ENCODE measurements around the gene LRRC75A. TPM values are rescaled to one million over a fixed set of nuclear protein-coding genes. Genes with fewer than 3 reads are reported as not detected.
A peak's percentile ranks its signal among the peaks of the same experiment; 100 is the strongest.

LRRC75A gene
- total and polyA plus RNA-seq, 2 of the 13 experiments (the other 11 are each of a cell fraction or from before 2014, with no cell fraction given): 0.03 TPM; not detected in 1

DNA sequence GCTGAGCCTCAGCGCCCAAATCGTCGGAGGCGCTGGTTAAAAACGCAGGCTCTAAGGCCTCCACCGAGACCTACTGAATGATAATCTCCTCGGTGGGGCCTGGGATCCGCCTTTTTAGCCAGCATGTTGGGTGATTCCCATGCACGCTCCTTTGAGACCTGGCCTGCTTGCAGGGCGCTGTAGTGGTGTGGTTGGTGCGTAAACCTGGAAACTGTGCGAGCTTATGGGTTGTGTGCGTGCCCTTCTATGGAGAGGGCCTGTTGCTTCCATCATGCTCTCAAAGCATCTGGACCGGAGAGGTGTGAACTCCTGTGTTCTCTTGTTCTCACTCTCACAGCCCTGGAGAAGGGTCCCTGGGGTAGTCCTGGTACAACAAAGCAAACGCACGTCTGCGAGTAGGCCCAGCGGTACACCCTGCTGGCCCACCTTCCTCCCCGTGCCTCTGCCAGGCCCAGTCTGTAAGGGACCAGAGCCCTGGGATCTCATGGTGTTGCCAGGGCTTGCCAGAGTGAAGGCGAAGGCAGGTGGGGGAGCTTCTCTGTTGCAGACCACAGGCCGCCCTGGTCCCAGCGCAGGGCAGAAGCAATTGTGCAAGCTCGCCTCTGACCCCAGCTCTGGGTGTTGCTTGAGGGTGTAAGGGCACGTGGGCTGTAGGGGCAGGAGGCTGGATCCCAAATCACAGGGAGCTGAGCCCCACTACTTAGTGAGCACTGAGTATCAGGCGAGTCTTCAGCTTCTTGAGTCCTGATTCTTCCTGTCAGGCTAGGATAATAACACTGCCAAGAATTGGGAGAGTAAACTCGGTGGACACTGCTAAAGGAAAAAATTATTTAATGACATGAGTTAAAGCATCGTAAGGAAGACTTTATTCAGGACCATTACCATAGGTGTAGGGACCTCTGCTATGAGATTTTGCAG is 879 bp upstream of the LRRC75A start:
- ATAC-seq (no peak), DNase-seq (ENCODE audit: low spot score) (no peak), FAIRE-seq (no peak)
- POLR2A ChIA-PET: no interaction called here
- no peak overlapping the region for H3K27ac ChIP-seq (ENCODE audit: extremely low read length, insufficient read depth, low read length)
- TF ChIP-seq JUN (CRISPR knock-in tag; IDR thresholded peaks at IDR 0.05): no peak
- TF ChIP-seq, protein P1, sequence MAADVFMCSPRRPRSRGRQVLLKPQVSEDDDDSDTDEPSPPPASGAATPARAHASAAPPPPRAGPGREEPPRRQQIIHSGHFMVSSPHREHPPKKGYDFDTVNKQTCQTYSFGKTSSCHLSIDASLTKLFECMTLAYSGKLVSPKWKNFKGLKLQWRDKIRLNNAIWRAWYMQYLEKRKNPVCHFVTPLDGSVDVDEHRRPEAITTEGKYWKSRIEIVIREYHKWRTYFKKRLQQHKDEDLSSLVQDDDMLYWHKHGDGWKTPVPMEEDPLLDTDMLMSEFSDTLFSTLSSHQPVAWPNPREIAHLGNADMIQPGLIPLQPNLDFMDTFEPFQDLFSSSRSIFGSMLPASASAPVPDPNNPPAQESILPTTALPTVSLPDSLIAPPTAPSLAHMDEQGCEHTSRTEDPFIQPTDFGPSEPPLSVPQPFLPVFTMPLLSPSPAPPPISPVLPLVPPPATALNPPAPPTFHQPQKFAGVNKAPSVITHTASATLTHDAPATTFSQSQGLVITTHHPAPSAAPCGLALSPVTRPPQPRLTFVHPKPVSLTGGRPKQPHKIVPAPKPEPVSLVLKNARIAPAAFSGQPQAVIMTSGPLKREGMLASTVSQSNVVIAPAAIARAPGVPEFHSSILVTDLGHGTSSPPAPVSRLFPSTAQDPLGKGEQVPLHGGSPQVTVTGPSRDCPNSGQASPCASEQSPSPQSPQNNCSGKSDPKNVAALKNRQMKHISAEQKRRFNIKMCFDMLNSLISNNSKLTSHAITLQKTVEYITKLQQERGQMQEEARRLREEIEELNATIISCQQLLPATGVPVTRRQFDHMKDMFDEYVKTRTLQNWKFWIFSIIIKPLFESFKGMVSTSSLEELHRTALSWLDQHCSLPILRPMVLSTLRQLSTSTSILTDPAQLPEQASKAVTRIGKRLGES (CRISPR knock-in tag; IDR thresholded peaks at IDR 0.05; ENCODE audit: borderline replicate concordance): no peak
- no peak for TF ChIP-seq CHD4 (IDR thresholded peaks at IDR 0.05; ENCODE audit: borderline replicate concordance, low read length)
- no peak for TF ChIP-seq ZNF331 (CRISPR knock-in tag; IDR thresholded peaks at IDR 0.05)
- no peak for TF ChIP-seq RARA (CRISPR knock-in tag; IDR thresholded peaks at IDR 0.05)
- TF ChIP-seq PHF8 (CRISPR knock-in tag; IDR thresholded peaks at IDR 0.05): no peak
- TF ChIP-seq TEAD3 (CRISPR knock-in tag; optimal IDR thresholded peaks at IDR 0.05; ENCODE audit: borderline replicate concordance): no peak
- TF ChIP-seq ZNF605 (CRISPR knock-in tag; IDR thresholded peaks at IDR 0.05): no peak
- H3K4me3 ChIP-seq (replicated peaks in 1 of 3; ENCODE audit: insufficient read depth in 1 of 3, low read depth in 2 of 3, low read length in 3 of 3): peak overlapping the region in 2 of 3 experiments; percentile 16 to 55; a peak in 2 of 6 replicates
- CTCF ChIA-PET (ENCODE audit: low intra/inter-chr PET ratio, low total read pairs): no interaction called here
- no peaks in the 10 kb centered on the region for H3K9me3 ChIP-seq (ENCODE audit: low read length)
- 80% methylated on average over 20 of the region's 27 CpGs for WGBS (ENCODE audit: low lambda C conversion rate)
- no peaks in the 10 kb centered on the region for H3K79me2 ChIP-seq (ENCODE audit: insufficient read depth, low read length)
- H3K27me3 ChIP-seq (ENCODE audit: control insufficient read depth in 1 of 2, insufficient read depth in 2 of 2, low read length in 2 of 2): peaks cover 14 to 61% of the 10 kb centered on the region in 2 experiments; a peak in 3 of 5 replicates
- BruUV-seq (replicated peaks): no TSS peak
- in situ Hi-C loops (cut with HindIII; ENCODE audit: extremely low pct_ligation_motif_present, low pct_unique_long_range_greater_than_20kb) (no loop called here), intact Hi-C loops (cut with micrococcal nuclease; ENCODE audit: unreplicated experiment) (loop anchor here (5.0 kb wide), 1 partner anchor 36 kb away; no protein-coding TSS in a partner anchor)
- H3K36me3 ChIP-seq (replicated peaks in 1 of 2; ENCODE audit: control insufficient read depth in 1 of 2, insufficient read depth in 2 of 2, low read length in 2 of 2): no peaks in the 10 kb centered on the region
- H2AFZ ChIP-seq (ENCODE audit: low read length): no peak overlapping the region
- H3K4me2 ChIP-seq (ENCODE audit: low read depth, low read length): peak overlapping the region; percentile 47; the same call in 1 of the 2 replicates
- H3K4me1 ChIP-seq (ENCODE audit: insufficient read depth, low read length): peaks cover 33% of the 10 kb centered on the region
- H4K20me1 ChIP-seq (ENCODE audit: insufficient read depth, low read length): no peaks in the 10 kb centered on the region
- H3K9ac ChIP-seq (ENCODE audit: insufficient read depth, low read depth, low read length): no peak overlapping the region
